Upper lobe of left lung (tissue), 4 donors: ENCODE results near the gene NCOA6.

ENCODE experiments used
- CTCF ChIP-seq, 6 experiments: fragments of 450-650 bp in 4 of 6; fragments of 200-600 bp in 2 of 6; sonication (generic) in 2 of 6; IDR thresholded peaks; one replicate each; pipeline ENCODE4 v1.5.1; 2016 to 2019; ENCODE audit warnings: antibody characterized with exemption in 6 of 6
- EP300 ChIP-seq, 4 donors: sonication (generic); formaldehyde crosslinking; IDR thresholded peaks; one replicate each; pipeline ENCODE4 v1.5.1; 2017; ENCODE audit warnings: antibody characterized with exemption in 4 of 4, control low read depth in 2 of 4
- POLR2A ChIP-seq, 4 donors: fragments of 450-650 bp; IDR thresholded peaks; one replicate each; pipeline ENCODE4 v1.5.1; 2016 to 2017; ENCODE audit warnings: antibody characterized with exemption in 4 of 4, mild to moderate bottlenecking in 2 of 4
- POLR2AphosphoS5 ChIP-seq, 2 donors: sonication (generic); formaldehyde crosslinking; IDR thresholded peaks; one replicate each; pipeline ENCODE4 v1.5.1; 2017; ENCODE audit warnings: antibody characterized with exemption in 2 of 2

- TF ChIP-seq POLR2A (IDR thresholded peaks at IDR 0.05) (no peak), CTCF (IDR thresholded peaks at IDR 0.05) (no peak), EP300 (IDR thresholded peaks at IDR 0.05) (no peak), POLR2AphosphoS5 (IDR thresholded peaks at IDR 0.05) (no peak)
These were observed 81.1 kb downstream of the NCOA6 start for GRCh38 chr20:34744340-34744739.
